ENCODE measurements around the gene HERC5.

DNA sequence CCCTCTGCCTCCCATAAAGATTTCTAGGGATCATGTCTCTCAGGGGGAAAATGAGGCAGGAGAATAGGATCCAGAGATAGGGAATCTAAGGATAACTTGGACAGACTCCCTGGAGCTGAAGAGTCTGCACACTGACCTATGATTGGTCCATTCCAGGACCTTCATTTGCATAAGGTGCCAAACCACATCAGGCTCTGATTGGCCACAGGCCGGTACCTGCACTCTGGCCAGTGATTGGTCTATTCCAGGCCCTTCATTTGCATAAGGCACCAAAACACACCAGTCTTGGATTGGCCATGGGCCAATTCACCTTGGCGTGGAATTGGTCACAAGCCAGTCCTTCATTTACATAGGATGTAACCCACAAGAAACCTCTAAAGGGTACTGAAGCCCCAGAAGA is 4.0 kb upstream of the HERC5 start:
- TF ChIP-seq GATA2 (IDR thresholded peaks at IDR 0.05; ENCODE audit: low read depth, low read length) (no peak), GATA3 (IDR thresholded peaks at IDR 0.05; ENCODE audit: low read depth, low read length) (no peak)

Measured in SH-SY5Y (cell line).